GM19099 (cell line): ENCODE data around the gene AUNIP.

Source experiments
- POLR2A ChIP-seq: IDR thresholded peaks from 3 replicates; pipeline ENCODE4 v1.6.1; 2011; ENCODE audit warnings: low read depth; ENCODE audit not compliant: insufficient read length; ENCODE audit errors: extremely low read depth

The AUNIP gene

DNA sequence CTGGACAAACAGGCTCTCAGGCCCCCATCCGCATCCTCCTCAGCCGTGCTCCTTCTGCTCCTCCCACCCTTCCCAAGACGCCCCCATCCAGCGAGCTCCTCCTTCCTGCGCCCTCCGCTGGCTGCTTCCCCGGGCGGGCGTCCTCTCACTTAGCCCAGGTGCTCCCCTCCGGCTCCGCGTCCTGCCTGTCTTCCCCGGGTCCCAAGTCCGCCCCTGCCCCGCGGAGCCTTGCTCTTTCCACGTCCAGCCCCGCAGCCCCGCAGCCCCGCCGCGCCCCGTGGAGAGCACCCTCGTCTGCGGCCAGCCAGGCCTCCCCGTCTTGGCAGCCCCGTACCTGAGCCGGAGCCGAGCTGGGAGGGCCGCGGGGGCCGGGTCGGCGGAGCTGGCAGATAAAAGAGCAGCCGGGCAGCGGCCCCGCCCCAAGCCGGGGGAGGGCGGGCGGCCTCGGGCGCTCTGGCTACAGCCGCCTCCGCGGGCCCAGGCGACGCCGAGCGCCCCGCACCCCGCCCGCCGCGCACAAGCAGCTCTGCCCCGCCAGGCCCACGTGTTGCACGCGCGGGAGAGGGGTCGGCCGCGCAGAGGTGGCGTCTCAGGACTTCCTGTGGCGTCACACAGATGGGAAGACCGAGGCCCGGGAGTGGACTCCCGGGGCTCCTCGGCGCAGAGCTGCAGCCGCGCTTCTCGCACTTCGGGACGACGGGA, 16.0 kb upstream of the AUNIP start, which contains the start of gene PAQR7:
Gene PAQR7, minus strand, starts transcription at position 555 of the 702 bp plus-strand sequence. CDS start 11,869 bp downstream, outside the sequence.
- no peak for TF ChIP-seq POLR2A

GRCh38 chr1:25874635-25875153, 15.4 kb upstream of the AUNIP start:
- TF ChIP-seq POLR2A: no peak

DNA sequence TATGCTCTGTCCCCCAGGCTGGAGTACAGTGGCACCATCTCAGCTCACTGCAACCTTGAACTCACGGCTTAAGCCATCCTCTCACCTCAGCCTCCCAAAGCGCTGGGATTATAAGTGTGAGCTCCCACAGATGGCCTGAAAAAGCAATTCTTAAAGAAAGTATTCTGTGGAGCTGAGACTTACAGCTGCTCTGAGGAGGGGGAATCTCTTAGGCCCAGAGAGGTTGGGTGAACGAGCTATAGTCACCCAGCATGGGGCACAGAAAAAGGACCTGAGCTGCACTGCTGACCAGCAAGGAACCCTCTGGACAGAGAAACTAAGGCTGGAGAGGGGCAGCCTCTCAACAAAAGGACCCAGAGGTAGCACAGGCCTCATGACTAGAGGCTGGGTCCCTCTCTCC, 15.0 kb upstream of the AUNIP start:
- TF ChIP-seq POLR2A: no peak

- TF ChIP-seq POLR2A: no peak
Observed at GRCh38 chr1:25873120-25873519, 13.9 kb upstream of the AUNIP start.

DNA sequence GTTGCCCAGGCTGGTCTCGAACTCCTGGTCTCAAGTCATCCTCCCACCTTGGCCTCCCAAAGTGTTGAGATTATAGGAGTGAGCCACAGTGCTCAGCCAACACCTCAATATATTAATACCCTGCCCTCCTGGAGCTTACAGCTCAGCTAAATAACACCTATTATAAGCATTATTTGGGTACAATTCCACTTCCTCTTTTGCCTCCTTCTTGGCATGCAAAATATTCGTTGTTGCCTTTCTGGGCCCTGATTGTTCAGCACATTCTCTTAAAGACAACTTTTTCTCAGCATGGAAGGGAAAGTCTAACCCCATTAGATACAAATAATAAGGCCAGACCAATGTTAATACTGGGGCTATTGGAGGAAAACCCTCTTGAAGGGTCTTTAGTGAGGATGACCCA, 13.5 kb upstream of the AUNIP start:
- TF ChIP-seq POLR2A: no peak

- TF ChIP-seq POLR2A: no peak
Observed at GRCh38 chr1:25871704-25872494, 12.6 kb upstream of the AUNIP start.

DNA sequence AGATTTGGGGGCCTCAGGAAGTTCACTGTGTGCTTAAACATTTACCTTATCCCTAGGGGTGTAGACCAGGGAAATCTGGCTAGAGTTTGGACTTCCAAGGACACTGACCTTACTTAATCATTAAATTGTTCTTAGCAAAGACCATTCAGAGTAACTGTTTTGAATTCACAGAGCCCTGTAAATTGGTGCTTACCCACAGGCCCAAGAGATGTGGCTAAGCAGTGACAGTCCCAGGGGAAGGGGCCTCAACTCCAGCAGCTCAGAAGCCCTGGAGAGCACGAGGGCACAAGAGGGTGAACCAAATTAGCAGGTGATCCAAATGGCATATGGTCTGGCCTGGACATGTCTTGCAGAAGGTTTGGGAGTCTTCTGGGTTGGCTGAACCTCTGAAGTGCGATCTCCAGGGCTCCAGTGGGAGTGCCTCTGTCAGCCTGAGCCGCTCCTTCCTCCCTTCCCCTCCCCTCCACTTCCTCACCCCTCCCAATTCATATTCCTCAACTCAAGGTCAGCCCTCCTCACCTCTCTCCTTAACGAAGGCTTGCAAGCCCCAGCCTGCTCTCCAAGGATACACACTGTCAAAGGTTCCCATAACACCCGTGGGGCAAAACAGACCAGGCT, 11.9 kb upstream of the AUNIP start:
- TF ChIP-seq POLR2A: no peak

GRCh38 chr1:25870614-25871013, 11.4 kb upstream of the AUNIP start:
- TF ChIP-seq POLR2A: no peak

DNA sequence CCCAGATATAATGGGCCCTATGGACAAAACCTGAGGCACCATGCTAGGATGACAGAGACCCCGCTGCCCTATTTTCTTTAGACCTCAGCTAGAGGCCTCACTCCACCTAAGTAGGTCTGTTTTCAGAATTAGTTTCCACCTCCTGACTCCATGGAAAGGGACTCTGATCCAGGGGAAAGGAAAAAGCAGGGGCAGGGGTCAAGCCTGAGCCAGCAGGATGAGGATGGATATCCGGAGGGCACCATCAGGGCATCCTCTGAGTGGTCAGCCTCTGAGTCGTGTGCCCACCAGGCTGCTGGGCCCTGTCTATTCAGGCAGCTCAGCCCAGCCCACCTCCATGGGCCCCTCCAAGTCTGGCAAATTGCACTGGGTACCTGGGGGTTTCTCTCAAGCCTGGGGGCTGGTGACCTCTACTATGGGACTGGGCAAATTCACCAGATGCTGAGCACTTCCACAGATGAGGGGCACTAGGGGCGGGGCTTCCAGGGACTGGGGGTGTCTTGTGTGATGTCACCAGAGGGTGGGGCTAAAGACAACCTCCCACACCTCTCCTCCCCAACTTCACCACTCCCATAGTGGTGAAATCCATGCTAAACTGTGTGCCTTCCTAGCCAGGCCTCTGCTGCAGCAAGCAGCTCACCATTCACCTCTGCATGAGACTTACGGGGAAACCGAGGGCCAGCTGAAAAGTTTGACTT, 10.8 kb upstream of the AUNIP start:
- no peak for TF ChIP-seq POLR2A

- no peak for TF ChIP-seq POLR2A
Observed at GRCh38 chr1:25867210-25867991, 8.1 kb upstream of the AUNIP start.

- no peak for TF ChIP-seq POLR2A
Observed at GRCh38 chr1:25866288-25866687, 7.0 kb upstream of the AUNIP start.

- TF ChIP-seq POLR2A: no peak
Observed at GRCh38 chr1:25864434-25864833, 5.2 kb upstream of the AUNIP start.

- no peak for TF ChIP-seq POLR2A
Observed at GRCh38 chr1:25863486-25864262, 4.4 kb upstream of the AUNIP start.
